ENCODE data around the gene SRSF7.

- TF ChIP-seq POLR2AphosphoS5 (IDR thresholded peaks at IDR 0.05), result no peak
- TF ChIP-seq CTCF (IDR thresholded peaks at IDR 0.05), result no peak
Observed at GRCh38 chr2:38702413-38702812, 48.7 kb downstream of the SRSF7 start.
